GM23338 (cell line): ENCODE results near the gene DGCR6L.

Experiments used
- CTCF ChIP-seq, 2 experiments: fragments of 200-600 bp in 1 of 2; sonication (generic) in 1 of 2; conservative IDR thresholded peaks; 2 replicates each; pipeline versions ENCODE4 v1.5.1 to v1.6.1; 2016 to 2017; ENCODE audit warnings: antibody characterized with exemption in 2 of 2, low read depth in 2 of 2, mild to moderate bottlenecking in 2 of 2, moderate library complexity in 1 of 2
- EZH2 ChIP-seq: fragments of 200-600 bp; sonication (generic); IDR thresholded peaks from one replicate; pipeline ENCODE4 v1.8.0; 2017; ENCODE audit warnings: antibody characterized with exemption, mild to moderate bottlenecking, low read depth; ENCODE audit not compliant: unreplicated experiment
- POLR2AphosphoS5 ChIP-seq: IDR thresholded peaks from 2 replicates; pipeline ENCODE4 v1.6.1; 2016; ENCODE audit warnings: antibody characterized with exemption, low read depth
- REST ChIP-seq: IDR thresholded peaks from one replicate; pipeline ENCODE4 v1.6.1; 2018; ENCODE audit warnings: antibody characterized with exemption; ENCODE audit not compliant: unreplicated experiment

- TF ChIP-seq EZH2: no peak
- no peak for TF ChIP-seq POLR2AphosphoS5
- no peak for TF ChIP-seq CTCF (conservative IDR thresholded peaks at IDR 0.05; ENCODE audit: low read depth in 2 of 2)
- no peak for TF ChIP-seq REST
Measured at GRCh38 chr22:20276468-20276867, 43.4 kb downstream of the DGCR6L start.
